ENCODE results near the gene TOP3B.

TOP3B gene

DNA sequence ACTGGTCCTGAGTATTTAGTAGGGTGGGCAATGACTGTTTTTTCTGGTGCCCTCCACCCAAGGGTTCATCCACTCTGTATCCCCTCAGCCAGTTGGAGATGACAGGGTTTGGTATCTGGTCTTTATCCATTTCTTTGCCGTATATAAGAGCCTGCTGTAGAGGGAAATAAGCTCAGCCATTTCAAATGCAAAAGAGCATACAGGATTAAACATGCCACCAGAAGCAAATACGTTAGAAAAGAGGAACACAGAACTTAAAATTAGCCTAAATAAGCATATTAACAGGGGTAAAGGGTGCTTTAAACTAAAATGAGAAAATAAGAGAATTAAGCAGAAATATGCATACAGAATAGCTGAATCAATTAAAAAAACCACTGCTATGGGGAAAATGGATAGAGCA lies 27.8 kb upstream of the TOP3B start:
- DNase-seq = no peak

DNA sequence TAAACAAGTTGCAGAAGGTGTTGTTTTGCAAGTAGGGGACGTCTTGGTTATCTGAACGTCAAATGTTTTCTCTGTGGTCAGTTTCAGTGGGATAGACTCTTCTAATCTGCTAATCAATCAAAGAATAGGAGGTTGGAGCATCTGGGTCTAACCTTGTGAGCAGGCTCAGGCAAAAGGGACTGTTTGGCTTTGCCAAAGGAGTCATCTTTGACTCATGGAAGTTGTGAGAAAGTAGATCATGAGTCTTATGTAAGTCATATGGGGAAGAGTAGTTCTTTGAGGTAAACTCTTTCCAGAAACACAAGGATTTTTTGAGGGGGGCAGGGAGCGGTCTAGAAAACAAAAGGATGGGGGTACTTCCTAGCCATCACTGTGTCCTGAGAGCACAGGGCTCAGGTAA lies 27.1 kb upstream of the TOP3B start:
- DNase-seq = no peak

DNA sequence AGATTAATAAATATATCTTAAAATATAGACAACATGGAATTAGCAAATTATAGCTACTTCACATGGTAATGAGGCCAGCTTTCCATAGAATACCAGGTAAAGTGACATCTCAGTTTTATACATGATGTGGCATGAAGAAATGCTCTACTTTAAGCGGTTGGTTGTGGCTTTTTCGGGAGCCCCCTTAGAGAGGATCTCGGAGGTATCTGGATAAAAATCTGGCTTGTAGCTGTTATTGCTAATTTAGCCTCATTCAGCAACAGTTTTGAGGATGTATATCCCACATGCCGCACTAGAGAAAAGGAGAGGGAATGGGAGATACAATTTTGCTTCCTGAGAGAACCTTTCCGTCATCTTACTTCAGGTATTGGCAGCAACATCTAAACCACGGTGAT lies 24.0 kb upstream of the TOP3B start:
- DNase-seq = no peak

DNA sequence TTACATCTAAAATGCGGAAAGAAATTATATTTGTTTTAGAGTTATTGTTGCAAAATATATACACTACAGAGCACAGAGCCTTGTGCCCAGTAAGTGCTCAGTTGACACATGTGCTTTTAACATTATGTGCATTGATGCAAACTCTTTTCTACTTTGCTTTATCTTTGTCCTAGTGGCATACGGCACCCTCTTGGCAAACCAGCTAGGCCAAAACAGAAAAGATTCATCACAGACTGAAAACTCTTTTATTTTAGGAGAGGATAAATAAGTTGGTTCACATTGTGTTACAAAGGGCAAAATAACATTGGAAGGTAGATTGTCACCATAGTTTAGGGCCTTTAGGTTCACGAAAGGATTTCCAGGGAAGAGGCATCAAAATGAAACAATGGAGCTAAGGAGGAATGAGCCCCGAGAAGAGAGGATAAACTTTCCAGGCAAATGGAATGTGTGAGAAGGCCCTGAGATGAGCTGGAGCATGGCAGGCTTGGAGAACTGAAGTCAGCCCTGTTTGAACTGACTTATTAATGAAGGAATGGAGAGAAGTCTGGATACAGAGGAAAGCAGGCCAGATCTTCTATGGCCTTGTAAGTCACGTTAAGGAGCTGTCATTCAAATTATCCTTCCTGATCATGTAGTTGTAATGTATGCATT lies 23.5 kb upstream of the TOP3B start:
- DNase-seq = no peak

DNA sequence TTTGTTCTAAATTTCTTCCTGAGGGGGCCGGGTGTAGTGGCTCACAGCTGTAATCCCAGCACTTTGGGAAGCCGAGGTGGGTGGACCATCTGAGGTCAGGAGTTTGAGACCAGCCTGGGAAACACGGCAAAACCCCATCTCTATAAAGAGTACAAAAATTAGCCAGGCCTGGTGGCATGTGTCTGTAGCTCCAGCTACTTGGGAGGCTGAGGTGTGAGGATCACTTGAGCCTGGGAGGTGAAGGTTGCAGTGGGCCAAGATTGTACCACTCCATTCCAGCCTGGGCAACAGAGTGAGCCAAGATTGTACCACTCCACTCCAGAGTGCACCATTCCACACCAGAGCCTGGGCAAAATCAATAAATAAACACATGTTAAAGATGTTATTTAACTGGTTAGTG lies 20.6 kb upstream of the TOP3B start:
- no peak for DNase-seq

DNA sequence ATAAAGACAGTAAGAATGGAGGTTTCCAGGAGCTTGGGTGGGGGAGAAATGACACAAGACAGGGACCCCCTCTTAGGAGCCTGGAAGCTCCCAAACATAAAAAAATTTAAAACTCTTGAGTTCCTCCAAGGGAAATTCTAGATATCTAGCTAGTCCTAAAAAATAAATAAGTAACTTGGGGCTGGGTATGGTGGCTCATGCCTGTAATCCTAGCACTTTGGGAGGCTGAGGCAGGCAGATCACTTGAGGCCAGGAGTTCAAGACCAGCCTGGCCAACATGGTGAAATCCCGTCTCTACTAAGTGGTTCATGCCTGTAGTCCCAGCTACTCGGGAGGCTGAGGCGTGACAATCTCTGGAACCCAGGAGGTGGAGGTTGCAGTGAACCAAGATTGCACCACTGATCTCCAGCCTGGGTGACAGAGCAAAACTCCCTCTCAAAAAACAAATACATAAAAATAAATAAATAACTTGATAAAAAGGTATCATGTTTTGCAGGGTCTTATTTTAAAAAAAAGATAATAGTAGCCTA lies 20.0 kb upstream of the TOP3B start:
- DNase-seq = no peak

DNA sequence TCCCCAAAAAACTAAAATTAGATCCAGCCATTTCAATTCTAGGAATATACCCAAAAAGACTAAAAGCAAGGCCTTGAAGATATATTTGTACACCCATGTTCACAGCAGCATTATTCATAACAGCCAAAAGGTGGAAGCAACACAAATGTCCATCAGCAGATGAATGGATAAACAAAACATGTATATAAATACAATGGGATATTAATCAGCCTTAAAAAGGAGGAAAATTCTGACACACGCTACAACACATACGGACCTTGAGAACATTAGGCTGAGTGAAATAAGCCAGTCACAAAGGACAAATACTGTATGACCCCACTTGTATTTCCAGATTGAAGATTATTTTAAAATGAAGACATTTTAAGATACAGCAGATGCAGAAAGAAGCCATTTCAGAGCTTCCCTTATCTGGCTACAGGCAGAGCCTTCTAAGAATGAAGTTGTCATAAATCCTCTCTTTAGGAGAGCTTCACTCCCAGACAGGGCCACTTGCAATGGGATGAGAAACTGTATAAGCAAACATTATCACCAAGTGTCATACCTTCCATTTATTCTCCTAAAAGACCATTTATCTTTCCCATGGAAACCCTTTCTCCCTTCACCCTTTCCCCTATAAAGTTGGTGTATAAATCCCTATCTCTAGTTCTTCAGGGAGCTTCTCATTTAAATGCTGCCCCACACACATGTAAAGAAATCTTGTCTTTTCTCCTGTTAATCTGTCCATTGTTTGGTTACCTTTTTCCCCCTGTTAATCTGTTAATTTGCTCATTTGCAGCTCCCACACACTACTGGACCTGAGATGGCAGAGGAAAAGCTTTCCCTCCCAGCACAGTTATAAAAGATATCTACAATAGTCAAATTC lies 19.3 kb upstream of the TOP3B start:
- DNase-seq = no peak

DNA sequence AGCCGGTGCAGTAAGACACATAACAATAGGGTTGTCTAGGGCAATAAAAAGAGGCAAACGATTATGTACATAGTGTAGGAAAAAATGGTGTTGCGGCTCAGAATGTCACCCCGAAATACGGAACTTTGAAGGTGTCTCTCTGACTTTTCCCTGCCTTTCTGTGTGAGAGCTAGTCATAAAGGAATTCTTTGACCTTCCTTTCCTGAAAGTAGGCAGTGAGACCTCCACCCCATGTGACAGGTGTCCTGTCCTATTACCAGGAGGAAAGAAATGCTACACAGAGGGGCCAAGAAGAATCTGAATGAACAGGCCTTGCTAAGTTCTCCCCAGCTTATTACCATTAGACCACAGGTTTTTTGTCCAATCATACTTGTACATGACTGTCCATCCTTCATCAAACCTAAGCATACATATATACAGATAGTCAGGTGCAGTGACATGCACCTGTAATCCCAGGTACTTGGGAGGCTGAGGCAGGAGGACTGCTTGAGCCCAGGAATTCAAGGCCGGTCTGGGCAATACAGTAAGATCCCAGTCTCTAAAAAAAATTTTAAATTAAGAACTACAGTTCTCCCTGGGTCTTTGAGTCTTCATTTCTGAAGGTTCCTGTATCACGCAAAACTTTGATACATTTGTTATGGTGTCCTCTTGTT lies 16.1 kb upstream of the TOP3B start:
- DNase-seq = no peak

DNA sequence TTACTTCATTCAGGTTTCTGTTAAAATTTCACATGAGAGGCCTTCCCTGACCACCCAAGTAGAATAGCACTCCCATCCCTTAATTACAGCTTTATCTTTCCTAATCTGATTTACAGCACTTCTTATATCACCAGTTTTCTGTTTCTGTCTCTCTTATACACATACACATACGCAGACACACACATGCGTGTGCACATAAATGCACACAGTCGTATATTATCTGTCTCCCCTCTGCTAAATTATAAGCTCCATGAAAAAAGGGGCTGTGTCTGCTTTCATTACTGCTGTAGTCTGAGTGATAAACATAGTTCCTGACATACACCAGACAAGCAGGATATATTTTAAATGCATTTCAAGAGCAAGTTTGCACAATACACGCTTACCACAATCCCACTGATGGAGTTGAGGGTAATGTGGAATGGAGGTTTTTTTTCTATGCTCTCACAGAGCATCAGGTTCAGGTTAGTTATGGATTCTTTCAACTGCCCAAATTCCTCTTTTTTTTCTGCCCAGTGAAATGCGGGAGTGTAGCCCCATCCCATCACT lies 13.7 kb upstream of the TOP3B start:
- no peak for DNase-seq

DNA sequence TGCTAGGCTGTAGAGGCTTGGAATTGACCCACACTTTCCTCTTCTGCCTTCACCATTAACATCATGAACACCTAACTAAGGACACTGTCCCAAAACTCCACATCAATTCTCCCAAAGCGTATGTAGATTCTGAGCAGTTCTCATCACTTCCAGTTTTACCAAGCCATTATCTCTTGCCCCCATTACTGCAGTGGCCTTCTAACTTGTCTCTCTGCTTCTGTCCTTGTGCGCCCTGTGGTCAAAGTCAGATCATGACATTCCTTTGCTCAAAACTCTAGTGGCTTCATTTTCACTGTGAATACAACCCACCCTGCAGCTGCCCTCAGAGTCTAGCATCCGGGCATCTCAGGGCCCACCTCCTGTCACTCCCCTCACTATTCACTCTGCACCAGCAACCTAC lies 13.1 kb upstream of the TOP3B start:
- no peak for DNase-seq

DNA sequence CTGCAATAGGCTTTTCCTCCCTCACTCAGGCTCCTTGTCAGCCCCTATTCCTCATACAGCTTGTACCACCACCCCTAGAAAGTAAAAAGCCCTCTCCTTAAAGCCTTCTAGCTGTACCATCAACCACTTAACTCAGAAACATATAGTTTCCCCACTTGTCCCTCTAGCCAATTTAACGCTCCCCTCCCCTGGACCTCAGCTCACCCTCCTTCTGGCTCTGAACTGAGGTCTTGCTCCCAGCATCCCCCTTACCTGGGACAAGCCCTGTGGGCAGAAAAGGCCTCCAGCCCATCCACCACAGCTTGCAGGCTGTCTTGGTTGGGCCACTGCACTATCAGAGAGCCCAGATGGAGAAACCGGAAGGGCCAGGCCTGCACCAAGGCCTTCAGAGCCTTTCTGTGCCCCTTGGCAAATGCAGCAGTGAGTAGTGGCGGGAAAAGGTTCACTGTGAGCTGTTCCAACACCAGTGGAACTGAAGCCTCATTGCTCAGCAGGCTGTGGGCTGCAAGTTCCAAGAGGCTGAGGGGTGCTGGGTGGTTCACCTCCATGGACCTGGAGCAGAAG lies 12.4 kb upstream of the TOP3B start:
- no peak for DNase-seq

DNA sequence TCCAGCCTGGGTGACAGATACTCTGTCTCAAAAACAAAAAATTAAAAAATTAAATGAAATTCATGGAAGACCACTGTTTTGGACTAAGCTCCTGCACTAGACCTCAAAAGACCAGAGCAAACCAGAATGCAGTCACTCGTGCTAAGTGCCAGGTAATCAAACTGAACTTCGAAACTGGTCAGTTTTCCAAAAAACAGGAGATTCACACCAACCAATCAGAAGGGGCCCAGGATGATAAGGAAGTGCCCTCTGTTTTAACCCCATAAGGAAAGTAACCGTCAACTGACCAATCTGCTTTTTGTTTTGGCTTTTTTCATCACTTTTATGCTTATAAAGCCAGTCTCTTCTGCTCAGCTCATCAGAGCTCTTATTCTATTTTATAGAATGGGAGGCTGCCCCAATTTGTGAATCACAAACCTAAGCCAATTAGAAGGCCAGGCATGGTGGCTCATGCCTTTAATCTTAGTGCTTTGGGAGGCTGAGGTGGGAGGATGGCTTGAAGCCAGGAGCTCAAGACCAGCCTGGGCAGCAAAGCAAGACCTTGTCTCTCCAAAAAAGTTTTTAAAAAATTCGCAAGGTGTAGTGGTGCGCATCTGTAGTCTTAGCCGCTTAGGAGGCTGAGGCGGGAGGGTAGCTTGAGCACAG lies 10.1 kb upstream of the TOP3B start:
- no peak for DNase-seq

DNA sequence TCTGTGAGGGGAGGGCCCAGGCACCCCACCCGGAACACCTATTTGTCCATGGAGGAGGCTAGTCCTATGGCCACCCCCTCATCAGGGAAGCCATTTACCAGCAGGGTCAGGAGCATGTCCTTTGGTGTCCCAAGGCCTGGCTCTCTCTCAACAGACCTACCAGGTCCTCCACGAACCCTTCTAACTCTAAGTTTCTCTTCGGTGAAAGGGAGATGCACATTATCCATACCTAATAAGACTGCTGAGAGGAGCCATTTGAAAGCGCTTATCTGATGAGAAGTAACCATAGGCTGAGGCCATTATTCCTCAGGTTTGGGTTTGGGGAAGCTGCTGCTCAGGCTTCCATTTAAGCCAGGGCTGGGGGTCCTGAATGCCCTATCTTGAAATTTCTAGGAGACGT lies 9.2 kb upstream of the TOP3B start:
- no peak for DNase-seq

DNA sequence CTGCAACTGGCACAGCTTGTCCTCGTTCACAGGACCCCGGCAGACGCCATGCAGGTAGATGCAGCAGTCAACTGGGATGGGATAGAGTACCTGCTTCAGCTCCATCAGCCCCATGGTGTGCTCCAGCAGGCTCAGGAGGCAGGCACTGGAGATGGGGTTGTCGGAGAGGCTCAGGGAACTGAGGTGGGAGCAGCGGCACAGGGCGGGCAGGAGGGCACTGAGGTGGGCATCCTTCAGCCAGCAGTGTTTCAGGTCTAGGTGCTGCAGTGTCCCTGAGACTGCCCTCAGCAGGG lies 8.7 kb upstream of the TOP3B start:
- DNase-seq = no peak

DNA sequence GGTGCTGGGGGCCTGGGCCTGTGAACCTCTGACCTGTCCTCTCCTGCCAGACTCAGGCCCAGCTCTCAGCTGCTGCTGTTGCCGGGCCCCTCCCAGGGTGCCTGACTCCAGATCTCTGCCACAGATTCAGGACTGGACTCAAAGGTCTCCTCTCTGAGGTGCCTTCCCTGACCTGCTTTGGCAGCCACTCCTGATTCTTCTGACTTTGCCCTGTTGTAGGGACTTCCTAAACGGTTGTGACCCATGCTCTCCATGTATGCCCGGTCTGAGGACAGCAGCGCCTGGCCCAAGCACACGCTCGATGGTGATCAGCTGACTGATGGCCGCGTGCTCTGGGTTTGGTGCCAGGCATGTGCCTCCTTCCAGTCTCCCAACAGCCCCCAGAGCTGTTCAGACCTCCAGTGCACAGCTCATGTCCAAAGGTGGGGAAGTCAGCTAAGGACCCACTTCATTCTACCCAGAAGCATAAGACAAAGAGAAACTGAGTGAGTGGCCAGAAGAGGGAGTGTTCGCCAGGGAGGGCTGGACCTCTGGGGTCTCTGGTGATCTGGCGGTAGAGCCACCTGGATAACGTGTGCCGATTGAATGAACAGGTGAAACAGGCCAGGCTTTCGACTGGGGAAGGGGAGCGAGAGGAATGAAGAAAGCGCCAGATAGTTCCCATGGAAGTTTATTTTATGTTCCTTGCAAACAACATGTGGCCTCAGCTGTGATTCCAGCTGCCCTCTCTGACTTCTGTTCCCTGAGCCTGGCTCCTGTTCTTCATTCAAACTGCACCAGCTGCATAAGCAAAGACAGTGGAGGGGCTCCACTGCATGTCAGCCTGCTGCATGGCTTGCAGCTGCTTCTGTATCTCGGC lies 8.1 kb upstream of the TOP3B start:
- DNase-seq = no peak

DNA sequence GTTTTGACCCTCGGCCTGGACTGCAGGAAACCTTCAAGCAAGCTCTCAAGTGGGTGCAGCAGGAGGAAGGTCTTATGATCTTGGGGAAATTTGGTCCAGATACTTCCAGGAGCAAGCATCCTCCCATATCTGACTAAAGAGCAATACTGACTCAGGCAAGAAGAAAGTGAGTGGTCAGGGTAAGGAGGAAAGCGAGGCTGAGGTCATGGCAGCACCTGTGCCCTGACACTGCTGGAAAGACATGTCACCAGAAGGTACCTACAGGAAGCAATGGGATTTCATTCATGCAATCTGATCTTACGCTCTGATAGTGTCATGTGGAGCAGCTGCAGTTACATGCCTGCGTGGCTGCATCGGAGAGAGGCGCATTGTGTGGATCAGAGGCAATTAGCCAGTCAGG lies 6.5 kb upstream of the TOP3B start:
- no peak for DNase-seq

DNA sequence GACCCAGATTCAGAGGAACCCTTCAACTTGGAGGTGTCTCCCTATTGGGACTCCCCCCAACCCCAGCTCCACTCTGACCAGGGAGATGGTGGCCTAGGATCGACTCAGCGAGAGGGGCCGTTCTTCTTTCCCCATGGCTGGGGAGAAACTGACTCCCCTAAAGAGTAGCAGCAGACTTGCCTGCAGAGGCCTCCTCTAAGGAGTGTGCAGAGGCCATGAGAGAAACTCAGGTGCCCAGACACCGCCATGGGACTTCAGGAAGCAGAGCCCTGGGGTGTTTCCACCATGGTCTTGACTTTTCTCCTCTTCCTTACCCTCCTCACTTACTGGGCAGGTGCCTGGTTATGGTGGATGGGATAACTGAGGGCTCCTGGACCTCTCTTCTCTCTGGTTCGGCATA lies 2.6 kb upstream of the TOP3B start:
- DNase-seq = no peak

DNA sequence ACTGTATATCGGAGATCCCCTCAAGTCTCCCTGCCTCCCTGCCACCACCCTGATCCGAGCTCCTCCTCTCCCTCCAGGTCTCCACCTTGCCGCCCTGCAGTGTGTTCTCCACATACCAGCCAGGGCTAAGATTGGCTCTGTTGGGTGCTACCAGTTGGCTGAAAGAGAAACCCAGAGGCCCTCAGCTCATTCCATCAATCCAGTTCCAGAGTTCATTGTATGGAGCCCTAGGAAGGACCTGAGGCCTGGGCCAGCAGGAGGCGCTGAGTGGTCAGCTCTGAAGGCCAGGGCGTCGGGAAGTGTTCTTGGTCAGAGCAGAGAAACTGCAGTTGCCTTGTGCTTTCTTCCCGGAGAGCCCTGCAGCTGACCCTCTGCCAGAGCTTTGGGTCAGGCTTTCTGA lies 2.2 kb upstream of the TOP3B start:
- no peak for DNase-seq

DNA sequence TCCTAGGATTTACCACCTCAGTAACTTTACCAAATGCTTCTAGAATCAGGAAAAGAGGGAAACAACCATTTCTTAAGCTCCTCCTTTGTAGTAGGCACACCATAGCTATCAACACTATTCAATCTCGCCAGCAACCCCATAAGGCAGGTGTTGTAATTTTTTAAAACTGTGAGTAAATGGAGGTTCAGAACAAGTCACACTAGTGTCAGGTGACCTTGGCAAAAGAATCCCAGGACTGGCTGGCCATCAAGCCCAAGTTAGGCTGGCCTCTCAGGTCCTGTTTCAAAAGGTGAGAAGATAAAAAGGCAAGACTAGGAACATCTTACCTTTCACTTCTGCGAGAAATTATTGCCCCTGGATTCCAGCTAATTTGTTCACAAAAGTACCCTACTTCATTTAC lies 713 bp downstream of the TOP3B start:
- DNase-seq = no peak

DNA sequence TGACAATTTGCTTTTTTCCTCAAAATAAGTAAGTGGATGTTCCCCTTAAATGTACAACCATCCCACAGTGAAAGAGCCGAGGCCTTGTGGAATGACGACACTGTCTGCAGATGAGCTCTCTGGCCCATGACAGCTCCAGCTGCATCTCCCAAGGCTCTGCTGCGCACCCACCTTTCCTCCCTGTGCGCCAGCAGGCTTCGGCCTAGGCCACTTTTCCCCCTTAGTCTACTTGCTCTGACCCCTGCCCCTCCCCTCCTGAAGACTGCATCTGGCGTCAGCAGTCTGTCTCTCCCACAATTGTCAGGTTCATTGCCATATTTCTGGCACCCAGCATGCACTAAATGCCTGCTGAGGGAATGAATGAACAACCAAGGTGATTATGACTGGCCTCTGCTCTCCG lies 2.0 kb downstream of the TOP3B start:
- no peak for DNase-seq

DNA sequence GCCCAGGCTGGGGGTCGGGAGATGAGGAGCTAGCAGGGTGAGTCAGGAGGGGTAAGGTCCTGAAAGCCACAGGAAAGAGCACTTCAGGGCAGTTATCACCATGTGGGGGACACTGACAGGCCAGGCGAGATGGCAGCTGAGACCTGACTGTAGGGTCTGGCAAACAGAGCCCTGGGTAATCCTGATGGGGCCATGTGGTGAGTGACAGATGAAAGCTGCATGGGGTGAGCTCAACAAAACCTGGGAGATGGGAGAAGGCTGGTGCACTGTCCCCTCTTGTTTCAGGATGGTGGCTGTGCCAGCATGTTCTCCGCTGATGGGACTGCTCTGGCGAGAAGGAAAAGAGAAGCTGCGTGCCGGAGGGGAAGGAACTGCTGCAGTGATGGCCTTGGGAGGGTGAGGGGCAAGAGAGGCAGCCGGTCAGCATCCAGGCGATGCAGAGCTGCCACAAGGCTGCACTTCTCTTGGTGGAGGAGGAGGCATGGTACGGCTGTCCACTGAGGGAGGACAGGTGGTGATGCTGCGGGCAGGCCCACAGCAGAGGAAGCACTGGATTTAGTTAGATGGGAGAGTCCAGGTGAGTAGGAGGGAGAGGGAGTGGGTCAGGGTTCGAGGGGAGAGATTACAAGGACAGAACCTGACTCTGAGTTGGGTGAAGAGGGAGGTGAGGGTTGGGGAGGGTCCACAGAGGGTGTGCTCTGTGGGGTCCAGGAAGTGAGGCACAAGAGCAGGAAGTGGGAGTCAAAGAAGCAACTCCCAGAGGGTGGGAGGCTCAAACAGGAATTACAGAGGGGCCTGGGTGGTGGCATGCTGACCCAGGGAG lies 3.8 kb downstream of the TOP3B start:
- no peak for DNase-seq
